Right lobe of liver (tissue), 6 donors: ENCODE measurements around the gene TPRX1. TPM values are rescaled to one million over a fixed set of nuclear protein-coding genes. Genes with fewer than 3 reads are reported as not detected.

Source experiments
- ATAC-seq, 4 donors: fragments of 200-7000 bp; cut with Tn5 transposase; one replicate each; pipeline ENCODE4 v1.9.1; 2020; ENCODE audit warnings: mild to moderate bottlenecking in 4 of 4, moderate library complexity in 4 of 4
- DNase-seq, 3 donors: peaks; one replicate each; pipeline ENCODE4 v3.0.0-alpha.2; 2020
- H3K27ac ChIP-seq, 3 donors: fragments of 200-600 bp; one replicate each; pipeline ENCODE4 v1.8.0; 2022
- H3K27me3 ChIP-seq, 2 donors: fragments of 200-600 bp; one replicate each; pipeline ENCODE4 v1.8.0; 2022
- H3K36me3 ChIP-seq, 4 donors: fragments of 200-600 bp; sonication (generic) in 1 of 4; one replicate each; pipeline versions ENCODE4 v1.5.1 to v1.8.0; 2017 to 2022; ENCODE audit warnings: control low read depth in 1 of 4
- H3K4me1 ChIP-seq, 4 donors: fragments of 200-600 bp; sonication (generic) in 1 of 4; one replicate each; pipeline versions ENCODE4 v1.5.1 to v1.8.0; 2017 to 2022; ENCODE audit warnings: control low read depth in 1 of 4
- H3K4me3 ChIP-seq, 3 donors: fragments of 200-600 bp; one replicate each; pipeline ENCODE4 v1.8.0; 2022
- H3K9me3 ChIP-seq, 4 donors: fragments of 200-600 bp; sonication (generic) in 1 of 4; one replicate each; pipeline versions ENCODE4 v1.5.1 to v1.8.0; 2017 to 2022; ENCODE audit warnings: control low read depth in 1 of 4
- CTCF ChIP-seq, 4 donors: fragments of 200-600 bp in 3 of 4; fragments of 450-650 bp in 1 of 4; IDR thresholded peaks; one replicate each; pipeline versions ENCODE4 v1.5.1 to v1.8.0; 2016 to 2022; ENCODE audit warnings: antibody characterized with exemption in 4 of 4, mild to moderate bottlenecking in 2 of 4
- POLR2A ChIP-seq: fragments of 450-650 bp; IDR thresholded peaks from one replicate; pipeline ENCODE4 v1.6.1; 2017; ENCODE audit warnings: antibody characterized with exemption, mild to moderate bottlenecking
- WGBS: methylation state at CpG from one replicate; pipeline ENCODE4 v1.1.6; 2018; ENCODE audit warnings: low coverage, low lambda C conversion rate; ENCODE audit not compliant: insufficient coverage; ENCODE audit errors: missing lambda C conversion rate; 5-methylcytosine and 5-hydroxymethylcytosine counted together
- intact Hi-C, 2 donors: fragments of 100-400 bp; cut with DNase I; formaldehyde crosslinking; loops; one replicate each; pipeline versions ENCODE4 v1.11.2 to v1.14.1; 2022
- total RNA-seq, 6 experiments: library from RNA; depleted of rRNA in 2 of 6; stranded (reverse); fragments of >200 nt in 2 of 6; fragmentation: NEBNext Ultra II Directional in 3 of 6; extraction: Animal tissue kit (Norgen Biotek cat#: 25700) in 3 of 6; gene quantifications; one replicate each; pipeline versions ENCODE4 v1.1.0 to v1.2.4, GENCODE V29; 2016 to 2023
- donor health status: DM: no; HTN: yes; CAD: no.
- donor health status: DM: no; HTN: no; CAD: no.
- donor health status: DM: no; HTN: no; CAD: no.
- donor health status: DM: no; HTN: yes; CAD: no.
- donor health status: DM: no; HTN: yes; CAD: no.

The TPRX1 gene
- total RNA-seq, 6 experiments from 2014 or later: not detected

- 76% methylated on average over 5 of the region's 5 CpGs for WGBS
Measured at GRCh38 chr19:47760632-47760999, 43.7 kb downstream of the TPRX1 start.

GRCh38 chr19:47758443-47758804 lies 45.9 kb downstream of the TPRX1 start:
- Histone ChIP-seq H3K9me3 (no peaks in the 10 kb centered on the region), H3K27ac (peak overlapping the region in 1 of 3 donors; percentile 87), H3K4me3 (no peak overlapping the region), H3K27me3 (no peaks in the 10 kb centered on the region), H3K4me1 (peaks cover 0 to 29% (median 12%) of the 10 kb centered on the region in 4 donors), H3K36me3 (peaks cover 0 to 21% (median 10%) of the 10 kb centered on the region in 4 donors)
- intact Hi-C loops: no loop called here
- 81% methylated on average over 5 of the region's 5 CpGs for WGBS
- no peak for TF ChIP-seq POLR2A
- TF ChIP-seq CTCF (IDR thresholded peaks at IDR 0.05): no peak
- ATAC-seq (no peak), DNase-seq (no peak)

More at GRCh38 chr19:47760632-47760999, 43.7 kb downstream of the TPRX1 start:
- TF ChIP-seq CTCF (IDR thresholded peaks at IDR 0.05): no peak
- TF ChIP-seq POLR2A: no peak
- DNase-seq (no peak), ATAC-seq (no peak)
- Histone ChIP-seq H3K4me3 (no peak overlapping the region), H3K27ac (no peak overlapping the region), H3K27me3 (no peaks in the 10 kb centered on the region), H3K36me3 (peaks cover 0 to 8% (median 7%) of the 10 kb centered on the region in 4 donors), H3K9me3 (no peaks in the 10 kb centered on the region), H3K4me1 (peaks cover 0 to 28% (median 12%) of the 10 kb centered on the region in 4 donors)
- intact Hi-C loops: no loop called here

- H3K4me3 ChIP-seq: peak overlapping the region in 2 of 3 donors; percentile 5 to 14
- H3K4me1 ChIP-seq: peaks cover 0 to 29% (median 12%) of the 10 kb centered on the region in 4 donors
- H3K27me3 ChIP-seq: no peaks in the 10 kb centered on the region
- peaks cover 0 to 27% (median 14%) of the 10 kb centered on the region in 4 donors for H3K36me3 ChIP-seq
- 51% methylated on average over 12 of the region's 14 CpGs for WGBS
- DNase-seq: peak in 1 of 3 donors; percentile 34
- TF ChIP-seq POLR2A (no peak), CTCF (IDR thresholded peaks at IDR 0.05) (no peak)
- peak; percentile 42 to 61 (median 48) for ATAC-seq
- intact Hi-C loops: no loop called here
- H3K9me3 ChIP-seq: no peaks in the 10 kb centered on the region
- peak overlapping the region in 2 of 3 donors; percentile 52 to 87 for H3K27ac ChIP-seq
Measured at GRCh38 chr19:47757617-47758442, 46.5 kb downstream of the TPRX1 start.

GRCh38 chr19:47756953-47757608 lies 47.3 kb downstream of the TPRX1 start:
- H3K36me3 ChIP-seq: peaks cover 0 to 34% (median 20%) of the 10 kb centered on the region in 4 donors
- DNase-seq: peak; percentile 70 to 88 (median 84)
- no peaks in the 10 kb centered on the region for H3K9me3 ChIP-seq
- no peaks in the 10 kb centered on the region for H3K27me3 ChIP-seq
- TF ChIP-seq POLR2A (no peak), CTCF (IDR thresholded peaks at IDR 0.05) (peak; percentile 3 to 34 (median 20))
- H3K4me3 ChIP-seq: peak overlapping the region in 1 of 3 donors; percentile 14
- intact Hi-C loops: no loop called here
- peaks cover 0 to 29% (median 12%) of the 10 kb centered on the region in 4 donors for H3K4me1 ChIP-seq
- 32% methylated on average over 5 of the region's 22 CpGs for WGBS
- peak overlapping the region; percentile 51 to 87 (median 52) for H3K27ac ChIP-seq
- ATAC-seq: peak; percentile 77 to 88 (median 78)
